RPMI7951 (cell line): ENCODE data around the gene BAIAP2. TPM values are rescaled to one million over a fixed set of nuclear protein-coding genes. Genes with fewer than 3 reads are reported as not detected.
"Not testable (repeated sequence)": the region's sequence is repeated elsewhere in the genome, so short reads cannot be mapped to it uniquely, and the experiment has no call there.

Experiments
- DNase-seq: peaks from one replicate; pipeline ENCODE4 v3.0.0-alpha.2; 2012; ENCODE audit warnings: low read depth
- total RNA-seq: library from RNA; depleted of rRNA; stranded (reverse); fragments of >200 nt; shearing (Covaris generic); gene quantifications from 2 replicates; pipeline ENCODE4 v1.2.3, GENCODE V29; 2014

The BAIAP2 gene
- total RNA-seq, 1 experiment from 2014 or later: 9.7 TPM

- DNase-seq: no peak
These were observed 103.5 kb downstream of the BAIAP2 start for GRCh38 chr17:81138500-81138899.

DNA sequence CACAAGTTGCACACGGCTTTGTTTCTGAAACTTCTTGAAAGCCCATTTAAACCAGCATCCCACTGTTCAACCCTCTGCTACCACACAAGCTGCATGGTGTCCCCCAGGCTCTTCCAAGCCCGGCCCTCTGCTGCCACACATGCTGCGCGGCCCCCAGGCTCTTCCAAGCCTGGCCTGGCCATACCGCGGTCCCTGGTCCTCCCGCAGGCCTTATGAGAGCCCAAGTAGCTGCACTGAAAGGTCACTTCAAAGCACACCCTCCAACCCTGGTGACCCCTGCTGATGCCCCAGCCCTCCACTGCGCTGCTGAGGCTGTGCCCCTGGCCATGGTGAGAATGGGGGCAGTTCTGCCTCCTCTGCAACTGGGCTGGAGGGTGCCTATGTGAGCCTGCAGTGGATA is 104.5 kb downstream of the BAIAP2 start:
- no peak for DNase-seq

DNA sequence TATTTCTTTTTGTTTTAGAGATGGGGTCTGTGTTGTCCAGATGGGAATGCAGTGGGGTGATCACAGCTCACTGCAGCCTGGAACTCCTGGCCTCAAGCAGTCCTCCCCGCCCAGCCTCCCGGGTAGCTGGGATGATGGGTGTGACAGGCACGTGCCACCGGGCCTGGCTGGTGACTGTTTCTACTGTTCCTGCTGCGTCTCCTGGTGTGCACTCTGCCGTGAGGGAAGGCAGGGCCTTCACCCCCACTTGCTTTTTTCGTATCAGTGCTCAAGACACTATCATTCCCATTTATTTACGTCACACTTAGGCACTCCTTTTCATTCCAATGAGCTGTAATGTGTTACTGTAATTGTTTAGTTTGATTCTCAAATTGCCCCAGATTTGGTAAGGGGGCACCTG is 105.1 kb downstream of the BAIAP2 start:
- DNase-seq: no peak

DNA sequence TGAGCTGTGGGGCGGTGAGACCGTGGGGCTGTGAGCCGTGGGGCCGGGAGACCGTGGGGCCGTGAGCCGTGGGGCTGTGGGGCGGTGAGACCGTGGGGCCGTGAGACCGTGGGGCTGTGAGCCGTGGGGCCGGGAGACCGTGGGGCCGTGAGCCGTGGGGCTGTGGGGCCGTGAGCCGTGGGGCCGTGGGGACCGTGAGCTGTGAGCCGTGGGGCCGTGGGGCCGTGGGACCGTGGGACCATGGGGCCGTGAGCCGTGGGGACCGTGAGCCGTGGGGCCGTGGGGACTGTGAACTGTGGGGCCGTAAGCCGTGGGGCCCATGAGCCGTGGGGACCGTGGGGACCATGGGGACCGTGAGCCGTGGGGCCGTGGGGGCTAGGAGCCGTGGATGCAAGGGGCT is 105.7 kb downstream of the BAIAP2 start:
- DNase-seq: no peak

DNA sequence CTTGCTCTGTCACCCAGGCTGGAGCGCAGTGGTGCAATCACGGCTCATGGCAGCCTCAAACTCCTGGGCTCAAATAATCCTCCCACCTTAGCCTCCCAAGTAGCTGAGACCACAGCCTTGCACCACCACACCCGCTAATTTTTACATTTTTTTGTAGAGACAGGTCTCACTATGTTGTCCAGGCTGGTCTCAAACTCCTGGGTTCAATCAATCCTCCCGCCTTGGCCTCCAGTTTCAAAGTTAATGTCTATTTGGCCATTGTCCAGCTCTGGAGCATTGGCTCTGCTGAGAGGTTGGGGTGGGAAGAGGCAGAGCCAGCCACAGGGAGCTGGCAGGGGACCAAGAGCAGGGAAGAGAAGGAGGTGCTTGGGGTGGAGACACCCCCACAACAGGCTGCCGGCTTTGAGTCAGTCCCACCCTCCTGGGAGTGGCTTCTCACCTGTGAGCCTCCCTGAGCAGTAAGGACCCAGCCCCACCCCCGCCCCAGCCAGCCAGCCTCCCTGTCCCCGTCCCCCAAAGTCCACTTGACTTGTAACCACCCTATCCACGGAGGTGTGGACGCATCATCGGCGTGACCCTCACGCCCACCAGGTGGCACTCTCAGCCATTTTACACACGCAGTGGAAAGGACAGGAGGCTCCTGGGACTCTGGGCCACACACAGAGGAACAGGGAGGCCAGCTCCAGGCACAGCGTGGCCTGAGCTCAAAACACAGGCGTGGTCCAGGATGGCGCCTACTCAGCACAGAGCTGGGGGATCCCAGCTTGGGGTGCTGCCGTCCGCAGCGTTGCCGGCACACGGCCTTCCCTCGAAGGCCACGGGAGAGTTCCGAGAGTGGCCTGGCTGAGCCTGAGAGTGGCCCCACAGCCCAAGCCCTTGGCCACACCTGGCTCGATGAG is 107.6 kb downstream of the BAIAP2 start:
- DNase-seq: peak; percentile 58

DNA sequence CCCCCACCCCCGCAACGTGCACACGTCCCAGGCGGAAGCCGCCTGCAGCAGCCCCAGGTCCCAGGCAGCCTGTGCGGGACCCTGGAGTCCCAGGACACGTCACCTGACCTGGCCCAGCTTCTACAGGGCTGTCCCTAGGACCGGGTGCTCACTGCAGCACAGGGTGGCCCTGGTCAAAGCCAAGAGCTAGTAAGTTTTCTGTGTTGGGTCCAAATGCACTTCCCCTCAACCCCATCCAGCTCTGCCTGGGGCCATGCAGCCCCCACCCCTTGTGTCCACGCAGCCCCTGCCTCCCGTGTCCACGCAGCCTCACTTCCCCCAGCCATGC is 108.2 kb downstream of the BAIAP2 start:
- no peak for DNase-seq

- DNase-seq: no peak
These were observed 108.9 kb downstream of the BAIAP2 start for GRCh38 chr17:81143717-81144422.

- DNase-seq: no peak
These were observed 109.5 kb downstream of the BAIAP2 start for GRCh38 chr17:81144423-81144781.

DNA sequence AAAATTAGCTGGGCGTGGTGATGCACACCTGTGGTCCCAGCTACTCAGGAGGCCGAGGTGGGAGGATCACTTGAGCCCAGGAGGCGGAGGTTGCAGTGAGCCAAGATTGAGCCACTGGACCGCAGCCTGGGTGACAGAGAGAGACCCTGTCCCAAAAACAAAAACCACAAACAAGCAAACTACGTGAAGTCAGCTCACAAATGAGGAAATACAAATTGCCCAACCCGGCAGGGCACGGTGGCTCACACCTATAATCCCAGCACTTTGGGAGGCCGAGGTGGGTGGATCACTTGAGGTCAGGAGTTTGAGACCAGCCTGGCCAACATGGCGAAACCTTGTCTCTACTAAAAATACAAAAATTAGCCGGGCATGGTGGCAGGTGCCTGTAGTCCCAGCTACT is 111.3 kb downstream of the BAIAP2 start:
- DNase-seq: not testable (repeated sequence)

DNA sequence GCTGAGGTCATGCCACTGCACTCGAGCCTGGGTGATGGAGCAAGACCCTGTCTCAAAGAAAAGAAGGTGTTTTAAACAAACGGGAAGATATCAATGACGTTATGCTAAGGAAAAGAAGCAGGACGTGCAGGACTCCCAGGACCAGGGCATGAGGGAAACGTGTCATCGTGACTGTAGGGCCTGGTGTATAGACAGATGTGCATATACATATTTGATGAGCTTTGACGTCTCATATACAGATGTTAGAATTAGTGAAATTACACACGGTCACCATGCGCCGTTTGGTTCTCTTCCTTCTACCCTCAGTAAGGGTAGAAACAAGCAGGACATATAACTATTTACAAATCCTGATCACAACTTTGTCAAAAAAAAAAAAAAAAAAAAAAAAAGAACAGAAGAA is 112.8 kb downstream of the BAIAP2 start:
- DNase-seq: no peak

GRCh38 chr17:81148571-81148970 is 113.6 kb downstream of the BAIAP2 start:
- DNase-seq: no peak

GRCh38 chr17:81148986-81149533 is 114.1 kb downstream of the BAIAP2 start:
- no peak for DNase-seq

- DNase-seq: no peak
These were observed 115.6 kb downstream of the BAIAP2 start for GRCh38 chr17:81150377-81151077.

GRCh38 chr17:81151278-81151677 is 116.3 kb downstream of the BAIAP2 start:
- DNase-seq: no peak

DNA sequence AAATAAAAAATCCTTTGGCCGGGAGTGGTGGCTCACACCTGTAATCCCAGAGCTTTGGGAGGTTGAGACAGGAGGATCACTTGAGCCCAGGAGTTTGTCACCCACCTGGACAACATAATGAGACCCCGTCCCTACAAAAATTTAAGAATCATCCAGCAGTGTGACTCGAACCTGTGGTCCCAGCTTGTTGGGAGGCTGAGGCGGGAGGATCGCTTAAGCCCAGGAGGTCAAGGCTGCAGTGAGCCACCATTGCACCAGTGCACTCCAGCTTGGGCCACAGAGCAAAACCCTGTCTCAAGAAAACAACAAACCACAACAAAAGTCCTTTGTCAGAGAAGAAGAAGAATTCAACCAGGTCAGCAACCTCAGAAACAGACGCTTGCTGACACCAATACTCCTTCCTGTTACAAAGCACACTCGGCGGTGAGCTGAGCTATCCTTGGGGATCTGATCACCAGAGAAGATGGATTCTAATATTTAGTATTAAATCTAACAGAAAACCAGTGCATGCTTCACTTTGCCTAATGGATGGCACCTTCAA is 117.4 kb downstream of the BAIAP2 start:
- no peak for DNase-seq

- DNase-seq: peak; percentile 83
These were observed 118.4 kb downstream of the BAIAP2 start for GRCh38 chr17:81153340-81153803.

- not testable (repeated sequence) for DNase-seq
These were observed 119.1 kb downstream of the BAIAP2 start for GRCh38 chr17:81154016-81154415.

GRCh38 chr17:81154961-81155360 is 120.0 kb downstream of the BAIAP2 start:
- no peak for DNase-seq

GRCh38 chr17:81156866-81157805 is 122.2 kb downstream of the BAIAP2 start:
- DNase-seq: no peak

GRCh38 chr17:81157848-81158687 is 123.1 kb downstream of the BAIAP2 start:
- DNase-seq: no peak
